GM12873 (cell line): ENCODE results near the gene FBXW8.

Source experiments
- CTCF ChIP-seq: IDR thresholded peaks from 2 replicates; pipeline ENCODE4 v1.5.1; 2012; ENCODE audit warnings: low read depth, mild to moderate bottlenecking, moderate library complexity, low read length, control low read depth; ENCODE audit not compliant: insufficient read depth; ENCODE audit errors: missing control alignments

Gene FBXW8

DNA sequence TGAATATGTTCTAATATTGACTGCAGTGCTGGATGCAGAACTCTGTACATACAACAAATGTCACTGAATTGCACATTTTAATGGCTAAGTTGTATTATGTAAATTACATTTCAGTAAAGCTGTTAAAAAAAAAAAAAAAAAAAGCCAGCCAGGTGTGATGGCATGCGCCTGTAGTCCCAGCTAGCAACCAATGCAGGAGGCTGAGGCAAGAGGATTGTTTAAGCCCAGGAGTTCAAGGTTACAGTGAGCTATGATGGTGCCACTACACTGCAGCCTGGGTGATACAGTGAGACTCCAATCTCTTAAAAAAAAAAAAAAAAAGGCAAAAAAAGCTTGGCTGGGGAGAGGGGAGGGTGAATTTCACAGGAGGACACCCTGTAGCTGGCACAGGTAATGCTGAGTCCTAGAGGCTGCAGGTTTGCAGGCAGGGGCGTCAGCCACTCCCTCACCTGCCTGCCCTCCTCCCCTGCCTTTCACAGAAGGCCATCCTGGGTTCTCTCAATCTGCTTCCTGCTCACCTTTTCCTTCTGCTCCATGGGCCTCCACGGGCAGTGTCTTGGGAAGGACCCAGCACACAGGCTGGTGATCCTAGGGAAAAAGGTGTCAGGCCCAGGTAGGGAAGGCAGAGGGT, 147.8 kb downstream of the FBXW8 start:
- TF ChIP-seq CTCF: no peak

- no peak for TF ChIP-seq CTCF
Measured at GRCh38 chr12:117059156-117059555, 148.4 kb downstream of the FBXW8 start.

DNA sequence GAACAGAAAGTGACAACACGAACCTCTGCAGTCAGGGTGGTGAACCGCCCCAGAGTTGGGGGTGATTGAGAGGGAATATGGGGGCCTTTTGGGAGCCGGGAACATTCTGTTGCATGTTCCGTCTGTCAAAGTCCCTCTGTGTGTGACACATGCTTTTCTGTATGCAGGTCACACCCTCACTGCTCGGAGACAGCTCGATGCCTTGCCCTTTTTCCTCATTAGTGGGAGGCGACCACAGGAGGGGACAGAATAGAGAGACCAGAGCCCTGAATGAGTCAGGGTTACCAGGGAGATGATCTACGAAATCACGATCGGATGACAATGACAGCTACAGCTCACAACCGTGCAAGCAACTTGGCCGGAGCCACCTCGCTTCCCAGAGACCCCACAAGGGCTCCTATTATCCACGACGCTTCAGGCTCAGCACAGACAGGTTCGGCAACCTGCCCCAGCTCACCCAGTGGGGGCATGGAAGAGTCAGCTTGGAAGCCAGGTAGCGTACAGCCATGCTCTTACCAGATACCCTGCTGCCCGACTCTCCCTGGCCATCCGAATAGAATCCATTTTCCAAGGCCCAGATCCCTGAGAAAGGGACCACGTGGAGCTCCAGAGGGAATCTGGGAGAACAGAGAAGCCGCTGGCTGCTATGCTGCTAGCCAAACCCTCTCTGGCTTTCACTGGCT, 149.6 kb downstream of the FBXW8 start:
- no peak for TF ChIP-seq CTCF

- no peak for TF ChIP-seq CTCF
Measured at GRCh38 chr12:117060929-117061305, 150.2 kb downstream of the FBXW8 start.

DNA sequence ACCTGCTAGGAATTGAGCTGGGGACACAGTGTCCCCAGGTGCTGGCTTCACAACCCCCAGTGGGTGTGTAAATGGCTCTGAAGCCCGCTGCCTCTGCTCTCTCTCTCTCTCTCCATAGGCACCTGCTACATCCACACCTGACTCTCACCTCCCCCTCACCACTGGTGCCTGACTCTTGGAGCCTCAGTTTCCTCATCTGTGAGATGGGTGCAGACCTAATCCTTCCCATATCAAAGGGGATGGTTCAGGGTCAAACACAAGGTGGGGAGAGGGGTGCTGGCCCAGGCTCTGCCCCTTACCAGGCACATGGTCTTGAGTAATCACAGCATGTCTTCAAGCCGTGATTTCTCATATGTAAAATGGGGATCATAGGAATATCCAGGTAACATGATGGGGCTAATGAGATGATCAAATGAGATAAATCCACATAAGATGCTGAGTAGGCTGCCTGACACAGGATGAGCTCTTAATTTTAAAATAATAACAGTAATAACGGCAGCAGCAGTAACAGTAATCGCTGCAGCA, 150.9 kb downstream of the FBXW8 start:
- no peak for TF ChIP-seq CTCF

- no peak for TF ChIP-seq CTCF
Measured at GRCh38 chr12:117063162-117063911, 152.6 kb downstream of the FBXW8 start.

DNA sequence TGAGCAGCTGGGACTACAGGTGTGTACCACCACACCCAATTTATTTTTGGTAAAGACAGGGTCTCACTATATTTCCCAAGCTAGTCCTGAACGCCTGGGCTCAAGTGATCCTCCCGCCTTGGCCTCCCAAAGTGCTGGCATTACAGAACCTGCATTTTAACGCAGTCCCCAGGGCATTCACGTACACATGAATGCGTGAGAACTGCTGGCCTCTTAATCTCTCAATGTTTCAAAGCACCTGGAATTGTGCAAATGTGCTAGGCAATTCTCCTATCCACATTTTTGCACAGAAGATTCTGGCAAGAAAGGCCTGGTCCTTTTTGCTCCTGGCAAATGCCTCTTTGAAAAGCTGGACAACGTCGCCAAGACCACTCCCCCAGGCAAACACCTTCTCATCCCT, 153.3 kb downstream of the FBXW8 start:
- no peak for TF ChIP-seq CTCF
